ENCODE results near the gene RMND1.

DNA sequence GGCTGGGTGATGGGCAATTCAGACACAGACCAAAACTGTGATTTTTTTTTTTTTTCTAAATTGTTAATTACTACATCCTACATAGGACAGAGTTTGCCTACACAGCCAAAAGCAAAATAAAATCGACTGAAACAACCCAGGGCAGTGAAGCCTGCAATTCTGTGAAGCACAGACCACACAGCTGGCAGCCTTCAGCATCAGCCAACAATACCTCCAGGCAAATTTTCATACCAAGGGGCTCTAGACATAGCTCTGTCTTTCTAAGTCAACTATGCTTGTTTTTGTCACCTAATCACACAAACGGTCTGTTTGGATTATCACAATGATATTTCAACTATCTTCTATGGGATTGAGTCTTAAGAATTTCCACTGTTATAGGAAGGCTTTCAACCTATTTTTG, 17.6 kb downstream of the RMND1 start:
- TF ChIP-seq, protein P1, sequence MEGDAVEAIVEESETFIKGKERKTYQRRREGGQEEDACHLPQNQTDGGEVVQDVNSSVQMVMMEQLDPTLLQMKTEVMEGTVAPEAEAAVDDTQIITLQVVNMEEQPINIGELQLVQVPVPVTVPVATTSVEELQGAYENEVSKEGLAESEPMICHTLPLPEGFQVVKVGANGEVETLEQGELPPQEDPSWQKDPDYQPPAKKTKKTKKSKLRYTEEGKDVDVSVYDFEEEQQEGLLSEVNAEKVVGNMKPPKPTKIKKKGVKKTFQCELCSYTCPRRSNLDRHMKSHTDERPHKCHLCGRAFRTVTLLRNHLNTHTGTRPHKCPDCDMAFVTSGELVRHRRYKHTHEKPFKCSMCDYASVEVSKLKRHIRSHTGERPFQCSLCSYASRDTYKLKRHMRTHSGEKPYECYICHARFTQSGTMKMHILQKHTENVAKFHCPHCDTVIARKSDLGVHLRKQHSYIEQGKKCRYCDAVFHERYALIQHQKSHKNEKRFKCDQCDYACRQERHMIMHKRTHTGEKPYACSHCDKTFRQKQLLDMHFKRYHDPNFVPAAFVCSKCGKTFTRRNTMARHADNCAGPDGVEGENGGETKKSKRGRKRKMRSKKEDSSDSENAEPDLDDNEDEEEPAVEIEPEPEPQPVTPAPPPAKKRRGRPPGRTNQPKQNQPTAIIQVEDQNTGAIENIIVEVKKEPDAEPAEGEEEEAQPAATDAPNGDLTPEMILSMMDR (IDR thresholded peaks at IDR 0.05): no peak
- no peak for TF ChIP-seq POLR2A (IDR thresholded peaks at IDR 0.05)

All from adrenal gland (tissue), 5 donors.